Endothelial cell of umbilical vein (primary cell): Measurements from ENCODE around the gene ATP13A4. TPM values are rescaled to one million over a fixed set of nuclear protein-coding genes. Genes with fewer than 3 reads are reported as not detected.
A peak's percentile ranks its signal among the peaks of the same experiment; 100 is the strongest.

Experiments
- BruUV-seq: library from RNA; stranded (reverse); fragments of 400-500 nt; replicated peaks from 2 replicates; lab custom pipeline; 2021; lab: Mats Ljungman, UMichigan
- CTCF ChIA-PET: fragments of 300-600, 350-600 bp; sonication (Branson Sonifier 250); formaldehyde crosslinking; loops from one replicate; lab custom pipeline; 2021; ENCODE audit warnings: antibody characterized with exemption, inconsistent platforms; lab: Charles Lee
- POLR2A ChIA-PET: fragments of 300-600, 350-600 bp; sonication (Branson Sonifier 250); formaldehyde crosslinking; loops from one replicate; lab custom pipeline; 2021; ENCODE audit warnings: antibody characterized with exemption, inconsistent platforms; lab: Charles Lee
- DNase-seq: peaks from one replicate; pipeline ENCODE4 v3.0.0-alpha.2; 2011; ENCODE audit warnings: low read depth, low spot score
- FAIRE-seq: peaks from 2 replicates; lab custom pipeline; 2011; peaks lifted over from hg19 to GRCh38; lab: Jason Lieb, UNC
- H2AFZ ChIP-seq: 2 replicates; pipeline ENCODE4 v1.6.0; 2012; ENCODE audit warnings: low read depth, low read length, control low read depth, inconsistent platforms
- H3K27ac ChIP-seq: 2 replicates; pipeline ENCODE4 v1.5.1; 2011; ENCODE audit warnings: low read depth, mild to moderate bottlenecking, control low read depth, low read length, moderate library complexity; ENCODE audit not compliant: insufficient read depth
- H3K27me3 ChIP-seq, 2 experiments: 2 replicates each; pipeline versions ENCODE4 v1.6.0 to v1.6.1; 2011; ENCODE audit warnings: low read length in 2 of 2, mixed read lengths in 1 of 2; ENCODE audit not compliant: control insufficient read depth in 2 of 2, insufficient read depth in 2 of 2
- H3K36me3 ChIP-seq, 2 experiments: 2 replicates in 1 of 2; 3 replicates in 1 of 2; pipeline ENCODE4 v1.5.1; 2011; ENCODE audit warnings: low read length in 2 of 2, mild to moderate bottlenecking in 1 of 2, moderate library complexity in 1 of 2; ENCODE audit not compliant: control insufficient read depth in 2 of 2, insufficient read depth in 2 of 2; ENCODE audit errors: extremely low read depth in 1 of 2
- H3K4me1 ChIP-seq: 3 replicates; pipeline ENCODE4 v1.5.1; 2011; ENCODE audit warnings: mild to moderate bottlenecking, low read length; ENCODE audit not compliant: control insufficient read depth, insufficient read depth; ENCODE audit errors: extremely low read depth
- H3K4me2 ChIP-seq: 2 replicates; pipeline ENCODE4 v1.6.1; 2011; ENCODE audit warnings: low read length, control low read depth, mixed read lengths; ENCODE audit not compliant: insufficient read depth
- H3K4me3 ChIP-seq, 3 experiments: fragments of 200-600 bp in 1 of 3; sonication (generic), shearing (Covaris generic) in 1 of 3; replicated peaks in 1 of 3; 2 replicates each; pipeline ENCODE4 v1.5.1; 2011 to 2016; ENCODE audit warnings: control low read depth in 3 of 3, low read length in 3 of 3, mild to moderate bottlenecking in 2 of 3, inconsistent platforms in 1 of 3, low read depth in 1 of 3, moderate library complexity in 1 of 3; ENCODE audit not compliant: insufficient read depth in 1 of 3
- H3K79me2 ChIP-seq: 2 replicates; pipeline ENCODE4 v1.6.0; 2012; ENCODE audit warnings: low read length, inconsistent platforms; ENCODE audit not compliant: control insufficient read depth, insufficient read depth
- H3K9ac ChIP-seq: replicated peaks from 2 replicates; pipeline ENCODE3; 2011; ENCODE audit warnings: low read length, control low read depth; ENCODE audit not compliant: insufficient read depth; ENCODE audit errors: extremely low read depth
- H3K9me1 ChIP-seq: replicated peaks from 3 replicates; pipeline ENCODE4 v1.6.0; 2011; ENCODE audit warnings: mild to moderate bottlenecking, low read length; ENCODE audit not compliant: control insufficient read depth, insufficient read depth; ENCODE audit errors: extremely low read depth
- H3K9me3 ChIP-seq: replicated peaks from 2 replicates; pipeline ENCODE4 v1.5.1; 2012; ENCODE audit warnings: low read length, inconsistent platforms; ENCODE audit not compliant: control insufficient read depth, insufficient read depth
- H4K20me1 ChIP-seq: replicated peaks from 2 replicates; pipeline ENCODE3; 2011; ENCODE audit warnings: mild to moderate bottlenecking, low read length; ENCODE audit not compliant: control insufficient read depth, insufficient read depth; ENCODE audit errors: extremely low read depth
- CTCF ChIP-seq, 2 donors: IDR thresholded peaks; 1 replicate in 1 of 2; 2 replicates in 1 of 2; pipeline ENCODE4 v1.5.1; 2011; ENCODE audit warnings: low read length in 2 of 2, mild to moderate bottlenecking in 2 of 2, moderate library complexity in 2 of 2, control low read depth in 1 of 2, inconsistent platforms in 1 of 2, low read depth in 1 of 2; ENCODE audit not compliant: insufficient read depth in 1 of 2; ENCODE audit errors: extremely low read depth in 1 of 2
- EZH2 ChIP-seq: IDR thresholded peaks from 2 replicates; pipeline ENCODE4 v1.6.1; 2012; ENCODE audit warnings: borderline replicate concordance, low read depth, mild to moderate bottlenecking, moderate library complexity, low read length, inconsistent platforms; ENCODE audit not compliant: severe bottlenecking
- FOS ChIP-seq: IDR thresholded peaks from 2 replicates; pipeline ENCODE4 v1.6.1; 2011; ENCODE audit warnings: mild to moderate bottlenecking, low read length, moderate library complexity, borderline replicate concordance; ENCODE audit not compliant: insufficient read depth
- GATA2 ChIP-seq: IDR thresholded peaks from 2 replicates; pipeline ENCODE4 v1.7.0; 2011; ENCODE audit warnings: low read depth, mild to moderate bottlenecking, moderate library complexity, mixed read lengths, low read length; ENCODE audit not compliant: insufficient read length, insufficient read depth
- JUN ChIP-seq: IDR thresholded peaks from 2 replicates; pipeline ENCODE4 v1.6.1; 2011; ENCODE audit warnings: borderline replicate concordance, low read depth; ENCODE audit not compliant: insufficient read length, insufficient read depth
- MAX ChIP-seq: IDR thresholded peaks from 2 replicates; pipeline ENCODE4 v1.6.1; 2011; ENCODE audit not compliant: insufficient read depth, insufficient read length
- MYC ChIP-seq: IDR thresholded peaks from one replicate; pipeline ENCODE4 v1.6.1; 2011; ENCODE audit warnings: mild to moderate bottlenecking, low read depth, low read length
- POLR2A ChIP-seq: IDR thresholded peaks from 2 replicates; pipeline ENCODE4 v1.6.1; 2012; ENCODE audit warnings: low read depth, mild to moderate bottlenecking, control low read depth, low read length
- POLR2AphosphoS5 ChIP-seq: IDR thresholded peaks from 2 replicates; pipeline ENCODE4 v1.6.1; 2012; ENCODE audit warnings: low read depth, mild to moderate bottlenecking, control low read depth, low read length, moderate library complexity; ENCODE audit not compliant: insufficient read depth
- dilution Hi-C: fragments of 300-500 bp; cut with MboI; formaldehyde crosslinking; loops from one replicate; pipeline ENCODE4 v1.15.0; 2019; ENCODE audit warnings: low sequenced_read_pairs; ENCODE audit not compliant: extremely low pct_ligation_motif_present
- intact Hi-C: fragments of 100-400 bp; cut with micrococcal nuclease; formaldehyde crosslinking; loops from one replicate; pipeline ENCODE4 v1.10.0; 2022
- polyA plus RNA-seq, 4 experiments: library from polyadenylated mRNA; depleted of rRNA in 3 of 4; stranded (reverse) in 3 of 4; unstranded in 1 of 4; fragments of >200 nt; gene quantifications; 2 replicates each; pipeline versions ENCODE4 v1.2.1 to v1.2.3, GENCODE V29; 2011 to 2012; ENCODE audit warnings: missing spikeins in 1 of 4
- total RNA-seq: library from RNA; stranded (reverse); gene quantifications from 2 replicates; pipeline ENCODE4 v1.2.3, GENCODE V29; 2021

Gene ATP13A4
- total and polyA plus RNA-seq, 2 donors (not counting 3 experiments of a cell fraction or from before 2014, with no cell fraction given) = not detected

- H3K36me3 ChIP-seq = no peaks in the 10 kb centered on the region
- no peaks in the 10 kb centered on the region for H3K9me3 ChIP-seq
- ChIA-PET POLR2A (no interaction called here), CTCF (no interaction called here)
- no peak for TF ChIP-seq JUN
- no peak for TF ChIP-seq EZH2
- TF ChIP-seq MAX = peak; percentile 46
- TF ChIP-seq CTCF (IDR thresholded peaks at IDR 0.05; ENCODE audit: extremely low read depth in 1 of 2, insufficient read depth in 1 of 2, low read depth in 1 of 2, low read length in 2 of 2) = peak in 1 of 2 donors; percentile 24
- peak; percentile 32 for TF ChIP-seq MYC
- TF ChIP-seq GATA2 = no peak
- peak; percentile 75 for TF ChIP-seq POLR2A
- peak; percentile 85 for TF ChIP-seq POLR2AphosphoS5
- TF ChIP-seq FOS = no peak
- FAIRE-seq (peak; percentile 87), DNase-seq (peak; percentile 98)
- no peaks in the 10 kb centered on the region for H3K9me1 ChIP-seq
- intact Hi-C loops (loop anchor here (1.0 to 5.0 kb wide), 4 partner anchors 543 to 776 kb away; partner anchors contain the start of genes HES1 and MB21D2), dilution Hi-C loops (no loop called here)
- H3K4me2 ChIP-seq = peak within 1 kb of the TSS; percentile 91
- TSS peak; percentile 40 for BruUV-seq
- H4K20me1 ChIP-seq = no peaks in the 10 kb centered on the region
- H3K27me3 ChIP-seq = no peaks in the 10 kb centered on the region
- peak within 1 kb of the TSS; percentile 91 for H2AFZ ChIP-seq
- peaks cover 18% of the 10 kb centered on the region for H3K4me1 ChIP-seq
- peak within 1 kb of the TSS; percentile 80 for H3K27ac ChIP-seq
- peak within 1 kb of the TSS; percentile 56 to 94 (median 85) for H3K4me3 ChIP-seq
- H3K9ac ChIP-seq = peak within 1 kb of the TSS; percentile 92
- peaks cover 46% of the 10 kb centered on the region for H3K79me2 ChIP-seq
Observed at GRCh38 chr3:193592841-193593667, 38.4 kb upstream of the ATP13A4 start, which contains the start of gene OPA1. Gene OPA1 (plus strand): TSS chr3:193593208. CDS start chr3:193593378, 170 bp downstream.
